Loucy (cell line): Measurements from ENCODE around the gene REPS2.

Experiments
- H2AFZ ChIP-seq: fragments of 200-600 bp; sonication (generic); 2 replicates; pipeline ENCODE4 v1.6.0; 2016; ENCODE audit warnings: antibody characterized with exemption, mild to moderate bottlenecking, low read length, moderate library complexity
- H3F3A ChIP-seq: fragments of 200-600 bp; 2 replicates; pipeline ENCODE4 v1.6.0; 2016; ENCODE audit warnings: antibody characterized with exemption, low read depth, mild to moderate bottlenecking
- H3K27me3 ChIP-seq: fragments of 200-600 bp; sonication (generic); 2 replicates; pipeline ENCODE4 v1.6.1; 2014; ENCODE audit warnings: low read length, mild to moderate bottlenecking; ENCODE audit not compliant: insufficient read depth, poor library complexity, severe bottlenecking
- H3K36me3 ChIP-seq: fragments of 200-600 bp; sonication (generic); 2 replicates; pipeline ENCODE4 v1.6.1; 2016; ENCODE audit warnings: low read length; ENCODE audit not compliant: insufficient read depth
- H3K4me1 ChIP-seq: fragments of 200-600 bp; sonication (generic); 2 replicates; pipeline ENCODE4 v1.5.1; 2014; ENCODE audit warnings: low read length, mild to moderate bottlenecking; ENCODE audit not compliant: insufficient read depth, poor library complexity, severe bottlenecking
- H3K4me2 ChIP-seq: fragments of 200-600 bp; sonication (generic); 2 replicates; pipeline ENCODE4 v1.6.0; 2014; ENCODE audit warnings: antibody characterized with exemption, low read length, low read depth, mild to moderate bottlenecking; ENCODE audit not compliant: poor library complexity, severe bottlenecking
- H3K4me3 ChIP-seq: fragments of 200-600 bp; sonication (generic); 2 replicates; pipeline ENCODE4 v1.5.1; 2014; ENCODE audit warnings: low read length, mild to moderate bottlenecking, mixed read lengths; ENCODE audit not compliant: poor library complexity, severe bottlenecking
- H3K79me2 ChIP-seq: fragments of 200-600 bp; sonication (generic); 2 replicates; pipeline ENCODE4 v1.6.1; 2014; ENCODE audit warnings: low read length; ENCODE audit not compliant: insufficient read depth
- H3K9ac ChIP-seq: fragments of 200-600 bp; sonication (generic); 2 replicates; pipeline ENCODE4 v1.6.0; 2014; ENCODE audit warnings: mild to moderate bottlenecking, low read depth, low read length, moderate library complexity; ENCODE audit not compliant: poor library complexity, severe bottlenecking
- H3K9me2 ChIP-seq: fragments of 200-600 bp; sonication (generic); replicated peaks from 2 replicates; pipeline ENCODE4 v1.6.1; 2016; ENCODE audit warnings: low read depth, low read length, mixed read lengths
- H3K9me3 ChIP-seq: fragments of 200-600 bp; sonication (generic); 2 replicates; pipeline ENCODE4 v1.6.1; 2014; ENCODE audit warnings: mild to moderate bottlenecking, antibody characterized with exemption, low read length, low read depth; ENCODE audit not compliant: insufficient read depth
- H4K20me1 ChIP-seq: fragments of 200-600 bp; sonication (generic); 2 replicates; pipeline ENCODE4 v1.6.0; 2014; ENCODE audit warnings: antibody characterized with exemption, low read length, mild to moderate bottlenecking; ENCODE audit not compliant: insufficient read depth, poor library complexity, severe bottlenecking
- EZH2phosphoT487 ChIP-seq: fragments of 200-600 bp; IDR thresholded peaks from 2 replicates; pipeline ENCODE4 v1.6.1; 2018; ENCODE audit warnings: antibody characterized with exemption, mild to moderate bottlenecking, moderate library complexity, borderline replicate concordance
- TF ChIP-seq, protein P1 (sequence below): fragments of 200-600 bp; sonication (generic); conservative IDR thresholded peaks from 2 replicates; pipeline ENCODE4 v1.5.1; 2014; ENCODE audit warnings: mild to moderate bottlenecking, antibody characterized with exemption, low read length

Gene REPS2

DNA sequence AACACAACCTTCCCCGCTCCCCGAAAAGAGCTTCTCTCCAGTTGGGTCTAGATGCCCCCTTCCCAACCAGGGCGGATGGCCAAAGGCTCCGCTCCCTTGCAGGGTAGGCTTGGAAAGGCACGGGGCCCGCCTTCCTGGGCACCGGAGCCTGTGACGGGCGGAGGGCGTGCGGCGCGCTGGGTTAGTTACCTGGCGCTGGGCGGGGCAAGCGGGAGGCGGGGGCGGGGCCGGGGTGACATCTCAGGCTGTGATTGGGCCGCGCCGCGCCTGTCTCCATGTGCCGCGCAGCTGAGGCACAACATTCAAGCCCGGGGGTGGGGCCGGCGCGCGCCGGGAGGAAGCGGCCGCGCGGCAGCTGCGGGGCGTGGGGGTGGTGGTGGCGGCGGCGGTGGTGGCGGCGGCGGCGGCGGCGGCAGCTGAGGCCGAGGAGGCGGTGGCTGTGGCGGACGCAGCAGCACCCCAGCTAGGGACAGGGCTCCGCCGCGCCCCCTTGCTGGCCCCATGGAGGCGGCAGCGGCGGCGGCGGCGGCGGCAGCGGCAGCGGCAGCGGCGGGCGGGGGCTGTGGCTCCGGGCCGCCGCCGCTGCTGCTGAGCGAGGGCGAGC is at the start of gene REPS2:
Gene REPS2, plus strand, starts transcription at position 298 of the 604 bp plus-strand sequence. Its CDS starts 204 bp downstream, at position 502.
- no peak within 1 kb of the TSS for H3K4me2 ChIP-seq
- no peaks in the 10 kb centered on the region for H3K27me3 ChIP-seq
- H2AFZ ChIP-seq, result no peak within 1 kb of the TSS
- H3K9me3 ChIP-seq, result no peaks in the 10 kb centered on the region
- H3K36me3 ChIP-seq, result no peaks in the 10 kb centered on the region
- H3K79me2 ChIP-seq, result no peaks in the 10 kb centered on the region
- no peaks in the 10 kb centered on the region for H4K20me1 ChIP-seq
- H3K4me1 ChIP-seq, result no peaks in the 10 kb centered on the region
- TF ChIP-seq, protein P1, sequence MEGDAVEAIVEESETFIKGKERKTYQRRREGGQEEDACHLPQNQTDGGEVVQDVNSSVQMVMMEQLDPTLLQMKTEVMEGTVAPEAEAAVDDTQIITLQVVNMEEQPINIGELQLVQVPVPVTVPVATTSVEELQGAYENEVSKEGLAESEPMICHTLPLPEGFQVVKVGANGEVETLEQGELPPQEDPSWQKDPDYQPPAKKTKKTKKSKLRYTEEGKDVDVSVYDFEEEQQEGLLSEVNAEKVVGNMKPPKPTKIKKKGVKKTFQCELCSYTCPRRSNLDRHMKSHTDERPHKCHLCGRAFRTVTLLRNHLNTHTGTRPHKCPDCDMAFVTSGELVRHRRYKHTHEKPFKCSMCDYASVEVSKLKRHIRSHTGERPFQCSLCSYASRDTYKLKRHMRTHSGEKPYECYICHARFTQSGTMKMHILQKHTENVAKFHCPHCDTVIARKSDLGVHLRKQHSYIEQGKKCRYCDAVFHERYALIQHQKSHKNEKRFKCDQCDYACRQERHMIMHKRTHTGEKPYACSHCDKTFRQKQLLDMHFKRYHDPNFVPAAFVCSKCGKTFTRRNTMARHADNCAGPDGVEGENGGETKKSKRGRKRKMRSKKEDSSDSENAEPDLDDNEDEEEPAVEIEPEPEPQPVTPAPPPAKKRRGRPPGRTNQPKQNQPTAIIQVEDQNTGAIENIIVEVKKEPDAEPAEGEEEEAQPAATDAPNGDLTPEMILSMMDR, result no peak
- TF ChIP-seq EZH2phosphoT487, result no peak
- H3F3A ChIP-seq, result no peaks in the 10 kb centered on the region
- H3K9me2 ChIP-seq, result no peaks in the 10 kb centered on the region
- no peak within 1 kb of the TSS for H3K9ac ChIP-seq
- no peak within 1 kb of the TSS for H3K4me3 ChIP-seq

DNA sequence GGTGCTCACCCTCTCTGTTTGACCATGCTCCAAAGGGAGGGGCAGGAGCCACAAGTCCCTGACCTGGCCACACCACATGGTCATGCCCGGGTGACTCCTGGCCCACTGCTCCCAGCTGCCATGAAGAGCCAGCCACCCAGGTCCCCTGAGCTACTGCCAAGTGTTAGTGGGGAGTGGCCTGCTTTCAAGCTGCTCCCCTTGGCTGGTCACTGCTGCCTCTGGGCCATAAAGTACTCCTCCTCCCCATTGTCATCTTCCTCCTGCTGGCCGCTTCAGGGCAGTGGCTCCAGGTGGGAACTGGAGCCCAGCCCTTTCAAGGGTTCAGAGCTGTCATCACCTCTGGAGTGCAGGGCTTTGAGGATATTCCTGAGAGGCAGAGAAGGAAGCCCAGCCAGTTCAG is 49.0 kb upstream of the REPS2 start:
- no peak overlapping the region for H2AFZ ChIP-seq
- no peaks in the 10 kb centered on the region for H3K4me1 ChIP-seq
- no peak overlapping the region for H3K4me3 ChIP-seq
- H3F3A ChIP-seq, result no peaks in the 10 kb centered on the region
- no peaks in the 10 kb centered on the region for H3K9me3 ChIP-seq
- H3K9me2 ChIP-seq, result no peaks in the 10 kb centered on the region
- H3K27me3 ChIP-seq, result no peaks in the 10 kb centered on the region
- H3K4me2 ChIP-seq, result no peak overlapping the region
- no peak for TF ChIP-seq EZH2phosphoT487
- TF ChIP-seq, protein P1, result no peak
- H3K9ac ChIP-seq, result no peak overlapping the region
- no peaks in the 10 kb centered on the region for H3K79me2 ChIP-seq
- no peaks in the 10 kb centered on the region for H4K20me1 ChIP-seq
- H3K36me3 ChIP-seq, result no peaks in the 10 kb centered on the region

DNA sequence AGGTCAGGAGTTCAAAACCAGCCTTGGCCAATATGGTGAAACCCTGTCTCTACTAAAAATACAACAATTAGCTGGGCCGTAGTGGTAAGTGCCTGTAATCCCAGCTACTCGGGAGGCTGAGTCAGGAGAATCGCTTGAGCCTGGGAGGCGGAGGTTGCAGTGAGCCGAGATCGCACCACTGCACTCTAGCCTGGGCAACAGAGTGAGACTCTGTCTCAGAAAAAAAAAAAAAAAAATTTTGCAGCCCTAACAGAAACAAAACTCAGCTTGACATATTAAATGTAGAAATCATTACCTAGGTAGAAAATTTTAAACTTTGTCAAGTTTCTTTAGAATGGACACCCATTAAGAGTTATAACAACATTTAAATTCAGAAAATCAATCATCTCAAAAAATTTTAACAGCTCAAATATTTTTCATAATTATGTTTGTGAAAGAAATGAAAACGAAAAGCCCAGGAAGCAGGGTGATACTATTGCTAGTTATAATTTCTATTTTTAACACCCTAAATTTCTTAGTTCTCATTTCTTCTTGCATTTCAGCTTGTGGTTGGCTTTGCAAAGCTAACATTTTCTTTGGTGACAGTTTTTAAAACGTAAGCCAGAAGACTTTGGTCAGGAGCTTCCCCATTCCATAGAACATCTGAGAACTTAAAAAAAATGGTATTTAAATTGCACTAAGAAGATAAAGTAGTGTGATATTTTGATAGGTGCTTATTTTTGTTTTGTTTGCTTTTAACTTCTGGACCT is 43.0 kb upstream of the REPS2 start:
- H3K4me2 ChIP-seq, result no peak overlapping the region
- no peaks in the 10 kb centered on the region for H3K79me2 ChIP-seq
- no peak overlapping the region for H2AFZ ChIP-seq
- H3K36me3 ChIP-seq, result no peaks in the 10 kb centered on the region
- no peak overlapping the region for H3K9ac ChIP-seq
- no peaks in the 10 kb centered on the region for H3K4me1 ChIP-seq
- no peaks in the 10 kb centered on the region for H3K9me3 ChIP-seq
- no peak for TF ChIP-seq EZH2phosphoT487
- TF ChIP-seq, protein P1, result no peak
- H3F3A ChIP-seq, result no peaks in the 10 kb centered on the region
- no peaks in the 10 kb centered on the region for H3K9me2 ChIP-seq
- no peak overlapping the region for H3K4me3 ChIP-seq
- H3K27me3 ChIP-seq, result no peaks in the 10 kb centered on the region
- H4K20me1 ChIP-seq, result no peaks in the 10 kb centered on the region
